Right lobe of liver (tissue), 4 donors: ENCODE results near the gene C14orf132.

ENCODE experiments used
- CTCF ChIP-seq, 4 donors: fragments of 200-600 bp in 3 of 4; fragments of 450-650 bp in 1 of 4; IDR thresholded peaks; one replicate each; pipeline versions ENCODE4 v1.5.1 to v1.8.0; 2016 to 2022; ENCODE audit warnings: antibody characterized with exemption in 4 of 4, mild to moderate bottlenecking in 2 of 4
- POLR2A ChIP-seq: fragments of 450-650 bp; IDR thresholded peaks from one replicate; pipeline ENCODE4 v1.6.1; 2017; ENCODE audit warnings: antibody characterized with exemption, mild to moderate bottlenecking
- donor health status: DM: no; HTN: no; CAD: no.
- donor health status: DM: no; HTN: no; CAD: no.
- donor health status: DM: no; HTN: yes; CAD: no.

- TF ChIP-seq POLR2A (no peak), CTCF (IDR thresholded peaks at IDR 0.05) (no peak)
Measured at GRCh38 chr14:96035456-96035855, 3.7 kb upstream of the C14orf132 start.
